Left kidney (tissue), 8 donors: ENCODE results near the gene MYO1C. TPM values are rescaled to one million over a fixed set of nuclear protein-coding genes. Genes with fewer than 3 reads are reported as not detected.
"Not testable (repeated sequence)": the region's sequence is repeated elsewhere in the genome, so short reads cannot be mapped to it uniquely, and the experiment has no call there.

ENCODE experiments used
- DNase-seq: peaks from one replicate; pipeline ENCODE4 v3.0.0-alpha.2; 2013
- long read RNA-seq, 8 donors: transcript quantifications; one replicate each; lab custom pipeline, GENCODE V29; 2026
- polyA plus RNA-seq: library from polyadenylated mRNA; unstranded; fragments of 120-200 nt; gene quantifications from one replicate; pipeline ENCODE4 v1.2.1, GENCODE V29; 2013; ENCODE audit not compliant: insufficient read length

MYO1C gene, protein sequence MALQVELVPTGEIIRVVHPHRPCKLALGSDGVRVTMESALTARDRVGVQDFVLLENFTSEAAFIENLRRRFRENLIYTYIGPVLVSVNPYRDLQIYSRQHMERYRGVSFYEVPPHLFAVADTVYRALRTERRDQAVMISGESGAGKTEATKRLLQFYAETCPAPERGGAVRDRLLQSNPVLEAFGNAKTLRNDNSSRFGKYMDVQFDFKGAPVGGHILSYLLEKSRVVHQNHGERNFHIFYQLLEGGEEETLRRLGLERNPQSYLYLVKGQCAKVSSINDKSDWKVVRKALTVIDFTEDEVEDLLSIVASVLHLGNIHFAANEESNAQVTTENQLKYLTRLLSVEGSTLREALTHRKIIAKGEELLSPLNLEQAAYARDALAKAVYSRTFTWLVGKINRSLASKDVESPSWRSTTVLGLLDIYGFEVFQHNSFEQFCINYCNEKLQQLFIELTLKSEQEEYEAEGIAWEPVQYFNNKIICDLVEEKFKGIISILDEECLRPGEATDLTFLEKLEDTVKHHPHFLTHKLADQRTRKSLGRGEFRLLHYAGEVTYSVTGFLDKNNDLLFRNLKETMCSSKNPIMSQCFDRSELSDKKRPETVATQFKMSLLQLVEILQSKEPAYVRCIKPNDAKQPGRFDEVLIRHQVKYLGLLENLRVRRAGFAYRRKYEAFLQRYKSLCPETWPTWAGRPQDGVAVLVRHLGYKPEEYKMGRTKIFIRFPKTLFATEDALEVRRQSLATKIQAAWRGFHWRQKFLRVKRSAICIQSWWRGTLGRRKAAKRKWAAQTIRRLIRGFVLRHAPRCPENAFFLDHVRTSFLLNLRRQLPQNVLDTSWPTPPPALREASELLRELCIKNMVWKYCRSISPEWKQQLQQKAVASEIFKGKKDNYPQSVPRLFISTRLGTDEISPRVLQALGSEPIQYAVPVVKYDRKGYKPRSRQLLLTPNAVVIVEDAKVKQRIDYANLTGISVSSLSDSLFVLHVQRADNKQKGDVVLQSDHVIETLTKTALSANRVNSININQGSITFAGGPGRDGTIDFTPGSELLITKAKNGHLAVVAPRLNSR
- polyA plus RNA-seq: 61.1 TPM
- long read RNA-seq, donor 1, full-length matches to known transcripts: 9 of 141 reads
- long read RNA-seq, donor 1, partial matches to known transcripts: 87 of 141 reads
- long read RNA-seq, donor 1, other reads (novel, unspliced or antisense): 45 of 141 reads
- long read RNA-seq, donor 2, full-length matches to known transcripts: 8 of 8 reads
- long read RNA-seq, donor 2, partial matches to known transcripts: 0 of 8 reads
- long read RNA-seq, donor 2, other reads (novel, unspliced or antisense): 0 of 8 reads
- long read RNA-seq, donor 3, full-length matches to known transcripts: 2 of 2 reads
- long read RNA-seq, donor 3, partial matches to known transcripts: 0 of 2 reads
- long read RNA-seq, donor 3, other reads (novel, unspliced or antisense): 0 of 2 reads
- long read RNA-seq, donor 4: 0 reads
- long read RNA-seq, donor 5, full-length matches to known transcripts: 6 of 6 reads
- long read RNA-seq, donor 5, partial matches to known transcripts: 0 of 6 reads
- long read RNA-seq, donor 5, other reads (novel, unspliced or antisense): 0 of 6 reads
- long read RNA-seq, donor 6, full-length matches to known transcripts: 7 of 7 reads
- long read RNA-seq, donor 6, partial matches to known transcripts: 0 of 7 reads
- long read RNA-seq, donor 6, other reads (novel, unspliced or antisense): 0 of 7 reads
- long read RNA-seq, donor 7, full-length matches to known transcripts: 7 of 7 reads
- long read RNA-seq, donor 7, partial matches to known transcripts: 0 of 7 reads
- long read RNA-seq, donor 7, other reads (novel, unspliced or antisense): 0 of 7 reads
- long read RNA-seq, donor 8, full-length matches to known transcripts: 1 of 1 reads
- long read RNA-seq, donor 8, partial matches to known transcripts: 0 of 1 reads
- long read RNA-seq, donor 8, other reads (novel, unspliced or antisense): 0 of 1 reads

DNA sequence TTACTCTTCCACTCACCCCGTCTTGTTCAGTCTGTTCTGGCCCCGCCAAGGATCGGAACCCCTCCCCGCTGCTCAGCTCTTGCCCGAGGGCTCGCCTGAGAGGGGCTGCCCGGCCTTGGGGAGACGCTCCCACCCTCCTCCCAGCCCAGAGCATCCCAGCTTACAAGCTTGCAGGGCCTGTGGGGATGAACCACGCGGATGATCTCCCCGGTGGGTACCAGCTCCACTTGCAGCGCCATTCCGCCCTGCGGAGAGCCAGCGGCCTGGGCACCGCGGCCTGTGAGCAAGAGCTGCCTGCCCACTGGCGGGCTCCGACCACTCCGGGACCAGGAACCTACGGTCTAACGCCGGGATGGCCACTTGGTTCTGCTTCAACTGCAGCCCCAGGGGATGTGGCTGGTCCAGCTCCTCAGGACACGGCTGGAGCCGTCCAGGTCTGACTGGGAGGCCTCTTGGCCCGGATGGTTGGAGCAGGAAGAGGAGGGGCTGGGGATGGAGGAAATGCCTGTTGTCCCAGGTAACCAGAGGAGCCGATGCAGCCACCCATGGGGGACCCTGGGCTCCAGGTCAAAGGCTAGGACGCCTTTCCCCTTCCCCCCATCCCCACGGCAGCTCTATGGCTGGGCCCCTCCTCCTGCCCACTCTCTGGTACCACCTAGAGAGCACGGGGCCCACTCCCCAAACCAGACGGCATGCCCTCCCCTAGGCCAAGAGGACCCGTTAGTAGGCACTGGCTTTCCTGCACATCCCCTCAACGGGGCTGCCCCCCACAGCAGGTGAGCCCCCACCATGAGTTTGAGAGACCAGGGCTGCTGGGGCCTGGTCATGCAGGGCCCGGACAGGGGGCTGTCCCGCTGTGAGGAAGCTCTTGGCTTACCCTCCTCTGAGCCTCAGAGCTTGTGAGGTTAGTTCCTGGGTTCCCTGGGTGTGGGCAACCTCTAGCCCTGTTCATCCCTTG is at the start of gene MYO1C:
Gene MYO1C, minus strand, starts transcription at position 438 of the 958 bp plus-strand sequence. Its CDS starts 199 bp downstream, at position 239.
- DNase-seq: no peak

DNA sequence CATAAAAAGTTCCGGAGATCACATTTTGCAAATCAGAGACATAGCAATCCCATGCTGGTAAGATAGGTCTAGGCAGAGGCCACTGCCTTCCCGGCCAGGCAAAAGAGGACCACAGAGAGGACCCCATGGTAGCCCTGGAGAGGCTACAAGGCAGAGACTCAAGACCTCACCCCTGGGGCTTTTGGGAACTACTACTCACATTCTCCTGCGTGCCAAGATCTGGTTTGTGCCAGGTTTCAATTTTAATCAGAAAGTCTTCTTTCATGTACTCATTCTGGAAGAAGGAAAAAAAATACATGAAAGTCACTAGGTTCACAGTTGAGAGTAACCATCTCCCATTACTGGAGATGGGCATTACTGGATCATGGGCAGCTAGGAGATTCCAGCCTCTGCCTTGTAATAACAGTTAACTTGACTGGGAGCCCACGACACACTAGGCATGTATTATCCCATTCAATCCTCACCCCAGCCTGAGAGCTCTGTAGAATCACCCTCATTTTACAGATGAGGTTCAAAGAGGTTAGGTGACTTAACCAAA is 49.0 kb upstream of the MYO1C start:
- DNase-seq: no peak

DNA sequence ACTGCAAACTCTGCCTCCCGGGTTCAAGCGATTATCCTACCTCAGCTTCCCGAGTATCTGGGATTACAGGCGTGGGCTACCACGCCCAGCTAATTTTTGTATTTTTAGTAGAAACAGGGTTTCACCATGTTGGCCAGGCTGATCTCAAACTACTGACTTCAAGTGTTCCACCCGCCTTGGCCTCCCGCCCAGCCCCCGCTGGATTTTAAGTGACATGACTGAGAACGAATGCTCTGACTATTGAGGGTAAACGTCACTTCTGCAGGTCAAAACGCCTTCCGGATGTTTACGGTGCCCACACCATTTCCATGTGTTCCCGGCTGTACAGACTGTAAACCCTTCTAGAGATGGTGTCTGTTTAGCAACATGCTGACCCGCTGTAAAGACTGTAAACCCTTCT is 47.3 kb upstream of the MYO1C start:
- DNase-seq: no peak

DNA sequence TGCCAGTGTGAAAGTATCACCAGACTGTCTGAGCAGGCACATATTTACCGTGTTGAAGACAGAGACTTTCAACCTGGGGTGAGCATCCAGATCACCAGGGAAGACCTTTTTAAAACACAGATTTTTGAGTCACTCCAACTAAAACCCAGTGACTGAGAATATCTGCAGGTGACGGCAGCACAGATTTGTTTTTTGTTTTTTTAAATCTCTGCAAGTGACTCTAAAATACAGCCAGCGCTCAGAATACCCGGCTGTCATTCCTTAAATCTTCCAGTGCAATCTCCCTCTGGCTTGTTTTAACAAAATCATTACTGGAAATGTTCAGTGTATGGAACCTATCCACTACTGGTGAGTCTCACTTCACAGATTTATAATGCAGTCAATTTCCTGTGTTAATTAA is 43.3 kb upstream of the MYO1C start:
- DNase-seq: no peak

DNA sequence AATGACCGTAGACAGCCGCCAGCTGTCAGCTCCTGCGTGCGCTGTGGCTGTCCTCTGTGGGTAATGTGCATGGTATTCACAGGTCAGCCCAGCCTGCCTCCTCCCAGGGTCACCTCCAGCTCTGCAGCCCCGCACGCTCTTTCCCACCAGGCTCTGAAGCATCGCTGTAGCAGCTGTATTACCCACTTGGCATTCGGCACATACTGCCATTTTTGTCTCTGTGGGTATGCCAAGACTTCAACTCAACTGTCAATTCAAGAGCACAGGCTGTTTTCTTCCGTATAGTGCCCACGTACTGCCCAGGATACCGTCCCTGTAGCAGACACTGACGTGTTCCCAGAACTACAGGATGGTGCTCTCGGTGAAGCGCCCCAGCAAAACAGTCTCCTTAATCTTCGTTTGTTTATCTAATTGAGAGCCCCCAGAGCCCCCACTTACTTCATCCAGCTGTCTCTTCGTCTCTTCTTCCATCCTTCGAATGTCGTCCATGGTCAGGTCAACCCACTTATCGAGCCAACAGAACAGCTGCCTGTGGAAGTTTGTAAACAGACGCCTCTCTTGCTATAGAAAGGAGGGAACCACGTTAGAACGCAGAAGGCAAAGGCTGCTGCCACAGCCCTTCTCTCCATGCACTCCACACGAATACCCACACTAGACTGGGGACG is 41.3 kb upstream of the MYO1C start:
- no peak for DNase-seq

DNA sequence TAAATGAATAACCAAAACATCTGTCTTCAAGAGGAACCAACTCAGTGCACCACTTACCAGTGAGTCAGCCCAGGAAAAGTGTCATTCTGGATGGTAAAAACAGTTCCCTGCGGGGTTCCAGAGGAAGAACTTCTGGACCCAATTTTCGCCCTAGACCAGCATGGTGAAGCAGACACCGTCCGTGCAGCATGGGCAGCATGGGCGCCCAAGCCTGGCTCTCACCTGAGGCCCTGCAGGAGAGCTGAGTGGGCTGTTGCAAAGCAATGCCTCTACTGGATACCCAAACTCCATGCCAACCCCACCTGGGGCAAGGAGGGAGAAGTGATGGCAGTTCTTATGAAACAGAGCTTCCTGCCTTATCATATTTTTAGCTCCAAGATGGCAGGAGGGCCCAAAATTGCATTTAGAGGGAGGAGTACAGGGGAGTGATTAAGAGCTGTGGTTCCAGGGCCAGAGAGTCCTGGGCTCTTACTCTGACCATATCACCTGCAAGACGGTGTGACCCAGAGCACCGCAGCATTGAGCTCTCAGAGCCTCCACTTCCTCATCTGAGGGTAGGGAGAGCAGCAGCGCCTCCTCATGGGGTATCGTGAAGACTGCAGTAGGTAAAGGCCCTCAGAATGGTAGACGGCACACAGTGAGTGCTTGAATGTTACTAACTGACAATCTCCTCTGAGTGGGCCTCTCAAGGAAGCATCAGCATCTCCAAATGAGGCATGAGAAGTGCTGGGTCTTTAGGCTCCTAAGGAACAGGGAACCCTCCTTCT is 40.5 kb upstream of the MYO1C start:
- DNase-seq: no peak

DNA sequence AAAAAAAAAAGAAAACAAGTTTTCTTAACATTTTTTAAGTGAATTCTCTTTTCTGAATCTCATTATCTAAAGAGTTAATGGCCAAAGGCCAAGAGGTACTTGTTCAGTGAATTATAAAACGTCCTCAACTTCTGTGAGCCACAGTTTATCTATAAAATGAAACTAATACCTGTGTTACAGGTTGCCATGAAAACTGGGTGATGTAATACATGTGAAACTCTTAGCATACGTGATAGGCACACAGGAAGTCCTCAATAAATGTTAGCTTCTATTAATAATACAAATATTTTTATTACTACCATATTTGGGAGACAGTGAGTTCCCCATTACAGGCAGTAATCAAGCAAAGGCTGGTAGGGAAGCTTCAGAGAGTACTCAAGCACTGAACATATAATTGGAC is 37.4 kb upstream of the MYO1C start:
- DNase-seq: no peak

DNA sequence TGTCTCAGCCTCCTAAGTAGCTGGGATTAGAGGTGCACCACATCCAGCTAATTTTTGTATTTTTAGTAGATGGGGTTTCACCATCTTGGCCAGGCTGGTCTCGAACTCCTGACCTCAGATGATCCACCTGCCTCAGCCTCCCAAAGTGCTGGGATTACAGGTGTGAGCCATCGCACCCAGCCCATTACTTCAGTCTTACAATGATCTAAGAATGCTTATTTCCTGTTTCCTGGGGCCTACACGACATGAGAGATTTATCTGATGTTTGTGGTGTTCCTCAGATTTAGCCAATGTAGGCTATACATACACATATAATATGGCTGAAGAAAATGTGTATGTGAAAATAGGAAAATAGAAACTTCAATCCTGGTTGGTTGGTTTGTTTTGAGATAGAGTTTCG is 34.4 kb upstream of the MYO1C start:
- DNase-seq: not testable (repeated sequence)

DNA sequence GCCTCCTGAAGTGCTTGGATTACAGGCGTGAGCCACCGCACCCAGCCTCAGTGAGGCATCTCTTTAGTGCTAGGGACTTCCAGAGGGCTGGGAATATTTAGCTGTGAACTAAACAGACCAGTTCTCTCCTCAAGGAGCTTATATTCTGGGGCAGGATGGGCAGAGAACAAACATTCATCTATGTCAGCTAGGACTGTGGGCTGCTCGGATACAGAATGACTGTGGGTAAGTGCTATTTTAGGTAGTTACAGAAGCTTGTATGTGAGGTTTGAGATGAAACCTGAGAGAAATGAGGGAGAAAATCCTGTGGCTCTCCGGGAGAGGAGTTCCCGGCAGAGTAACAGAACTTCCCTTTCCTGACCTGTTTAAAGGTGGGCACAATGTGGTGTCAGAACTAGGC is 30.1 kb upstream of the MYO1C start:
- no peak for DNase-seq

DNA sequence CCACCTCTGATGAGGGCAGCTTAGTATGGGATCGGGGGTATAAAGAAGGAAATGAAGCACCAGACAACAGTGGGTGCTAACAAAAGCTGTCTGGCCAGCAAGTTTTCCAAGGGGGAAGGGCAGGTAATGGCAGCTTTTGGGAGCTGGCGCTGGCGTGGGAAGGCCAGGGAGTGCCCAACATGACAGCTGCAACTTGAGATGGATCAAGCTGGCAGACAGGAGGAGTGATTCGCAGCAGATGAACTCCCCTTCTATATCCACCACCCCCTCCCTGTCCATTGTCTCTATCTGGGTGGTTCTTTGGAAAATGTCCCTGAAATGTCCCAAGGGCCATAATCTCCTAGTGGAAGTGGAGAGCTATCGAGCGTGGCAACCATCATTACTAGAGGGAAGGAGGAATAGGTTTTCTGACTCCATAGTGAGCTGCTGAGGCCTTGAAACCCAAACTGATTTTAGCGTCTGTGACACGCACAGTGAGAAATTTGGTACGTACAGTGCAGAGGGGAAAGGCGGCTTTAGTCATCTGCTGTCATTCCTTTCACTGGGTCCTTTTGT is 28.7 kb upstream of the MYO1C start:
- no peak for DNase-seq

DNA sequence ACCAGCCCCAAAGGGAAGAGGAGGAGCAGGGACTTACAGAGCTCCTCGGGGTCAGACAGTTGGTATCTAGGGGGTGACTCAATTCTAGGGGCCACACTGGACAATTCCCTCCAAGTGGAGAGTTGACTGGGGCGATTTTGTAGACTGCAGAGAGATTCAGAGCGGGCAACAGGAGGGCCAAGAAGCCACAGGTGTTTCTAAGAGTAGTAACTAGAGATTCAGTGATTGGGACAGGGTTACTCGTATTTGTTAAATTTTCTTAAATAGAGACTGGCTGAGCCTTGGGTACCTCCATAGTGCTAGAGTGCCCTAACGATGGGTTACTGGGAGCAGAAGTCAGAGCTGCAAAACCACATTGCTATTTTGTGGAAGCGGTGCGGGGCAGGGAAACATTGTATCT is 27.2 kb upstream of the MYO1C start:
- DNase-seq: no peak

DNA sequence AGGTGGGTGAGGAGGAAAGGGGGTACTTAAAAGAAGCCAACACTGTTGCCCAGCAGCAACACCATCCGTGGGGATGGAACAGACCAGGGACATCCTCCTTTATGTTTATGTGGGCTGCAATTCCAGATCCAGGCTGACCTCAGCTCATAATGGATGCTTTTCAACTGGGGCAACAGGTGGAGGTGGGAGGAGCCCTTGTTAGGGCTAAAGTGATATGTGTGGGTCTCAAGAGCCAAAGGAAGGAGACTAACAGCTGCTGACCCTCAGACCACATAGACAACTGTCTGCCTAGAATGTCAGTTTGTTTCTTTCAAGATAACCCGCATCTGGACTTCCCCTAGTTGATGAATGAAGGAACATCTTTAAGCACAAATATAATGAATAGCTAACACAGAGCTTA is 25.9 kb upstream of the MYO1C start:
- DNase-seq: no peak

DNA sequence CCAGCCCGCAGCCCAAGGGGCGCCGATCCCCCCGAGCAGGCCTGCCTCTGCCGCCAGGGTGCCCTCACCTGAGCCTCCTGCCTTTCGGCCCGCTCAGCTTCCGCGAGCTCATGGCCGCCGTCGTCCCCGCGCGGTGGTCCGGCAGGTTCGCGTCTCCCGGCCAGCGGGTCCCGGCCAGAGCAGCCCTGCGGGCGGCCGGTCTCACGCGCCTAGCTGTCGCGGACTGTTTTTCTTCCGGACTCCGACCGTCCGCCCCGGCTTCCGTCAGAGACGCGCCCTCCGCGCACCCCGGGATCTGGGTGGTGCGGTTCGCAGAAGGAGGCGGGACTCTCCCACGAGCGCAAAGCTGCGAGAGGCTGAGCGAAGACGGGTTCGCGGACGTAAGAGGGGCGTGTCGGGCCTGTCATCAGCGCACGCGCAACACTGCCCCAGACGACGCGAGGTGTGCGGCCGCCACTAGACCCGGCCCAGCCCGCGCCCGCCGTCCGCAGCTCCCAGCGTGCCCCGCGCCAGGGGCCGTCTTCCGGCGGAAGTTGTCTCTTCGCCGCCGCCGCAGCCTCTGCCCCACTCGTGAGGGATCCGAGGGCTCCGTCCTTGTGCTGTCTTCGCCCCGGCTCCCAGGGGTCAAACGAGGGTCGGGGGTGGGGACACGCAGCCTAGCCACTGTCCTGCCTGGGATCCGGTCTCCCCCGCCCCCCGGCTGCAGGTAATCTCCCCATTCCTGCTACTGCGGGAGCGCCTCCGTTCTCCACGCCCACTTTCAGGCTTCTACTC is 24.1 kb upstream of the MYO1C start, which contains the start of gene INPP5K:
Gene INPP5K, minus strand, starts transcription at position 225 of the 774 bp plus-strand sequence. Its CDS starts 113 bp downstream, at position 112.
- peak; percentile 96 for DNase-seq

DNA sequence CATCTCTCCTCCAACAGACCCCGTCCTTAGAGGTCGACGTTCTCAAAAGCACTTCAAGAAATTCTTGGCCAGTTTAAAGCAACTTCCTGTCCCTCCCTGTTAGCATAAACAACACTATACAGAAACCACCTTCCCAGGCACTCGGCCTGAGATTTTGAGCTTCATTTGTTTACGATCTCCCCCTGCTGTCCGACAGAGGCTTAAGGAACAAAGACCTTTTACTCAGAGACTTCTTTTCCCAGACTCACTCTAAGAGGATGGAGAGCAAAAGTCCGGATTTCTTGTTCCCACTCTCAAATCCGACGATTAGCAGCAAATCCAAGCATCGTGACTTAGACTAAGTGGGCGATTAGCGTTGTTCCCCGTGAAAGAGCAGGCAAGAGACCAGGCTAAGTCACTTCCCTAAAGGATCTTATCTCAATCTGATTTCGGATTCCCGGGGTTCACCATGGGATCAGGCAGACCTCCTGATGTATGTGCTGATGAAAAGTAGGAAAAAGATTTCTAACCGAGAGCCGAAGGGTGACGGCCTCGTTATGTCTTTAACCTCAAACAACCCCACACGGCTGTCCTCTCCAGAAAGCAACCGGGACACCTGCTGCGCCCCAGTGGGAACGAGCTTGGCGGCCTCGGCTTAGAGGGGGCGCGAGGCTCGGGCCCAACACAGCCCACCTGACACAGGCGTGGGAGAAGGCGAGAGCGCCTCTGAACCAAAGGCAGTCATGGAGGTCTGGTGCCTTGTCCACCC is 23.3 kb upstream of the MYO1C start:
- DNase-seq: peak; percentile 78

DNA sequence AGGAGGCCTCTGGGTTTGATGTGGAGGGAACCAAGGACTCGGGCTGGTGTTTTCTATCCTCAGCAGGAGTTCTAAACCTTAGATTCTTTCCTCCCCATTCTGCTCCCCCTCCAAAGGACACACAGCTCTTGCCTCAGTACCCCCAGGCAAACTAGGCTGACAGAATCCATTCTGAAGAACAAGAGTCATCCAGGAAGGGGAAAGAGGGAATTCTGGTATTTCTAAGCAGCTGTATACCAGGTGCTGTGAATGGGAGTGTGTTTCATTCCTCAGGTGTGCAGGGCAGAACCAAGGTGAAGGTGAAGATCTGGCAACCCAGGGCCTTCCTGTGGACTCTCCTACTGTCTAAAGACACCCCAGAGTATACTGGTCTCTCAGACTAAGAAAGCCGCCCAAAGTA is 19.9 kb upstream of the MYO1C start:
- no peak for DNase-seq
